Activated T-cell treated with anti-CD3 and anti-CD28 coated beads, Interleukin-2, amount 50 U/mL, for 4 hours (primary cell): ENCODE data around the gene CPNE6. TPM values are rescaled to one million over a fixed set of nuclear protein-coding genes. Genes with fewer than 3 reads are reported as not detected.
"Not testable (repeated sequence)": the region's sequence is repeated elsewhere in the genome, so short reads cannot be mapped to it uniquely, and the experiment has no call there.

ENCODE experiments used
- ATAC-seq, 2 donors: fragments of 200-7000 bp; cut with Tn5 transposase; one replicate each; pipeline ENCODE4 v1.10.0; 2021
- DNase-seq: peaks from one replicate; pipeline ENCODE4 v3.0.0-alpha.2; 2020
- H3K27me3 Mint-ChIP-seq: one replicate; pipeline ENCODE4 v1.8.0; 2021; ENCODE audit warnings: low read depth, mixed read lengths
- H3K36me3 Mint-ChIP-seq: one replicate; pipeline ENCODE4 v1.8.0; 2022; ENCODE audit warnings: mixed read lengths; ENCODE audit not compliant: insufficient read depth
- H3K4me1 Mint-ChIP-seq: one replicate; pipeline ENCODE4 v1.8.0; 2021; ENCODE audit warnings: low read depth, mixed read lengths
- H3K4me3 Mint-ChIP-seq: one replicate; pipeline ENCODE4 v1.8.0; 2021; ENCODE audit warnings: mild to moderate bottlenecking, moderate library complexity, mixed read lengths
- H3K9me3 Mint-ChIP-seq: one replicate; pipeline ENCODE4 v1.8.0; 2021; ENCODE audit warnings: mixed read lengths
- total RNA-seq, 3 donors: library from RNA; stranded (reverse); gene quantifications; one replicate each; pipeline ENCODE4 v1.2.1, GENCODE V29; 2021

The CPNE6 gene
- total RNA-seq, 3 donors from 2014 or later, result not detected

DNA sequence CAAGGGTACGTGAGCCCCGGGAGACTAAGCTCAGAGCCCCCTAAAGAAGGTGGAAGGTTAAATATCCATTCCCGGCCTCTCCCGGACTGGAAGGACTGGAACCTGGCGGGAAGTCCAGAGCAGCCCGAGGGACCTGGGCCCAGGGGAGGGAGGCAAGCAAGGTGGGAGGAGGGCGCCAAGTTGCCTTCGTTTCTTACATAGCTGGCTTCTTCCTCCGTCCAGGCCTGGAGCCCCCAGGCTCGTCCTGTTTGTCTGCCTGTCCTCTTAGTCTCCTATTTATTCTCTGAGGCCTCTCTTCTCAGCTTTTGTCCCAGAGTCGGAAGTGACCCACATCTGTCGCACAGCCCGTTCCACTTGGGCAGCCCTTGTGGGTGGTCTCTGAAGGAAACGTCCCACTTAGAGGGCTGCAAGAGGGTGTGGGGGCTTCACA lies 23.5 kb downstream of the CPNE6 start:
- Mint-ChIP-seq H3K27me3 (no peaks in the 10 kb centered on the region), H3K4me1 (peaks cover 29% of the 10 kb centered on the region), H3K4me3 (peak overlapping the region; percentile 97), H3K9me3 (no peaks in the 10 kb centered on the region), H3K36me3 (peaks cover 14% of the 10 kb centered on the region)
- DNase-seq (no peak), ATAC-seq (peak; percentile 6 to 8)

DNA sequence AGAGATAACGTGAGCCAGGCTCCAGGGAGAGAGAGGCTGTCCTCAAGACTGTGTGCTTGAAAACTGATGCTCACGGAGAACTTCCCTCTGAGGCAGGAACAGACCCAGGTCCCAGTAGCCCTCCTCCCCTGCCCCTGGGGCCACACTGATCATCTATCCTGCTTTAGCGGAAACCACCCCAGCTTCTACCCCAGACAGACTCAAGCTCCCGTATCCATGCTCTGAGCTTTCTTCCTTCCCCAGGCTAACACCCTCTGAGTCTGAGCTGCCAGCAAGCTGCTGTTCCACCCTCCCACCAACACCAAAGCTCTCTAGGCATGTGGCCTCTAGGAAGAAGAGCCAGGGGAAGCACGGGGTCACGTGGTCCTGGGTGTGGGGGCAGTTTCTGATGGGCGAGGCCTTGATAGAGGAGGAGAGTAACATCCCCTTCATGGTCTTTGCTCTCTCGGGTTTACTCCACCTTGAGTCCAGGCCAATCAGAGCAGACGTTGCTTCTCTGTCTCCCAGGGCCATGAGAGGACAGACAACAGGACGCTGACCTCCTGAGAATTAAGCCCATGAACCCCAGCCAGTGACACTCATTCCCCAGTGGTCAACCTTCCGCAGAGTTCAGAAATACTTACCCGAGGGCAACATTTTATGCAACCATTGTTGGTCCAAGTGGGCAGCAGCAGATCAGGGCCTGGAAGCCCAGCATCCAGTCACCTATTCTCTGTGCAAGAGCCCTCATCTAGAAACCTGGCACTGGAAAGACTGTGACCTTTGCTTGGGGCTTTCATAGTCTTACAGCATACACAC lies 24.1 kb downstream of the CPNE6 start:
- H3K9me3 Mint-ChIP-seq, result no peaks in the 10 kb centered on the region
- ATAC-seq (peak; percentile 20), DNase-seq (peak; percentile 35)
- H3K4me1 Mint-ChIP-seq, result peaks cover 27% of the 10 kb centered on the region
- H3K27me3 Mint-ChIP-seq, result no peaks in the 10 kb centered on the region
- peaks cover 14% of the 10 kb centered on the region for H3K36me3 Mint-ChIP-seq
- H3K4me3 Mint-ChIP-seq, result peak overlapping the region; percentile 97

DNA sequence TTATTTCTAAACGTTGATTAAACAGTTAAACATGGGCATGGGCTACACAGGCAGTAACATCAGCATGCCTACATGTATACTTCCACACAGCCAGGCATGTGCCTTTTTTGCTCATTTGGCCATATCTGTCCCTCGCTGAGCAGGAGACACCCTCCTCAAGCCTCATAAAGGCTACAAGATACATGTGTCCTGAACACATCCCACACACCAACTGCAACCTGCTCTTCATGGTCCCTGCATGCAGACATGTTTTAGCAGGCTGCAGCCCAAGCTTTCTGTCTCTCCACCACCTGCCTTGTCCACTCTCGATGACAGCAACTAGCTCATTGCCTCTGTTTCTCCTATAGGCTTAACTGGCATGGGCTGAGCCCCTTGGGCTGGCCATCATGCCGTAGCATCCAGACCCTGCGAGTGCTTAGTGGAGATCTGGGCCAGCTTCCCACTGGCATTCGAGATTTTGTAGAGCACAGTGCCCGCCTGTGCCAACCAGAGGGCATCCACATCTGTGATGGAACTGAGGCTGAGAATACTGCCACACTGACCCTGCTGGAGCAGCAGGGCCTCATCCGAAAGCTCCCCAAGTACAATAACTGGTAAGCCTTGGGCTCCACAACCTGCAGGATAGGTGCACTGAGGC lies 25.3 kb downstream of the CPNE6 start:
- Mint-ChIP-seq H3K9me3 (no peaks in the 10 kb centered on the region), H3K27me3 (no peaks in the 10 kb centered on the region)
- no peak for ATAC-seq

DNA sequence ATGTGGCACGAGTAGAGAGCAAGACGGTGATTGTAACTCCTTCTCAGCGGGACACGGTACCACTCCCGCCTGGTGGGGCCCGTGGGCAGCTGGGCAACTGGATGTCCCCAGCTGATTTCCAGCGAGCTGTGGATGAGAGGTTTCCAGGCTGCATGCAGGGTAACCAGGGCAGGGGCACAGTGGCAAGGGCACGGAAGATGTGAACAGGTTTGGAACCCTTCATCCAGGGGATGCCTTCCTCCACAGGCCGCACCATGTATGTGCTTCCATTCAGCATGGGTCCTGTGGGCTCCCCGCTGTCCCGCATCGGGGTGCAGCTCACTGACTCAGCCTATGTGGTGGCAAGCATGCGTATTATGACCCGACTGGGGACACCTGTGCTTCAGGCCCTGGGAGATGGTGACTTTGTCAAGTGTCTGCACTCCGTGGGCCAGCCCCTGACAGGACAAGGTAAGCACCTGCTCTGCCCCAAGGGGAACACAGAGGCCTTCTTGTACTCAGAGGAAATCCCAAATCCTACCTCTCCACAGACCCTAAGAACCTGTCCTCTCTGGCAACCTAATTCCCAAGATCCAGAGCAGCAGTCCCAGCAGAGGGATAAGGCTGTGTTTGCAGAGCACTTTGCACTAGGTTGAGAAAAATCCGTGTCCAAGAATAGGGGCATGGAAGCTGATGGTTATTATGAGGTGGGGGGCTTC lies 27.0 kb downstream of the CPNE6 start:
- Mint-ChIP-seq H3K36me3 (peaks cover 32% of the 10 kb centered on the region), H3K9me3 (no peaks in the 10 kb centered on the region), H3K4me1 (peaks cover 19% of the 10 kb centered on the region), H3K27me3 (no peaks in the 10 kb centered on the region), H3K4me3 (no peak overlapping the region)
- DNase-seq, result no peak
- ATAC-seq, result no peak

More for the DNA sequence above, 25.3 kb downstream of the CPNE6 start:
- peaks cover 24% of the 10 kb centered on the region for H3K4me1 Mint-ChIP-seq
- peaks cover 20% of the 10 kb centered on the region for H3K36me3 Mint-ChIP-seq
- DNase-seq, result no peak
- H3K4me3 Mint-ChIP-seq, result peak overlapping the region; percentile 48

DNA sequence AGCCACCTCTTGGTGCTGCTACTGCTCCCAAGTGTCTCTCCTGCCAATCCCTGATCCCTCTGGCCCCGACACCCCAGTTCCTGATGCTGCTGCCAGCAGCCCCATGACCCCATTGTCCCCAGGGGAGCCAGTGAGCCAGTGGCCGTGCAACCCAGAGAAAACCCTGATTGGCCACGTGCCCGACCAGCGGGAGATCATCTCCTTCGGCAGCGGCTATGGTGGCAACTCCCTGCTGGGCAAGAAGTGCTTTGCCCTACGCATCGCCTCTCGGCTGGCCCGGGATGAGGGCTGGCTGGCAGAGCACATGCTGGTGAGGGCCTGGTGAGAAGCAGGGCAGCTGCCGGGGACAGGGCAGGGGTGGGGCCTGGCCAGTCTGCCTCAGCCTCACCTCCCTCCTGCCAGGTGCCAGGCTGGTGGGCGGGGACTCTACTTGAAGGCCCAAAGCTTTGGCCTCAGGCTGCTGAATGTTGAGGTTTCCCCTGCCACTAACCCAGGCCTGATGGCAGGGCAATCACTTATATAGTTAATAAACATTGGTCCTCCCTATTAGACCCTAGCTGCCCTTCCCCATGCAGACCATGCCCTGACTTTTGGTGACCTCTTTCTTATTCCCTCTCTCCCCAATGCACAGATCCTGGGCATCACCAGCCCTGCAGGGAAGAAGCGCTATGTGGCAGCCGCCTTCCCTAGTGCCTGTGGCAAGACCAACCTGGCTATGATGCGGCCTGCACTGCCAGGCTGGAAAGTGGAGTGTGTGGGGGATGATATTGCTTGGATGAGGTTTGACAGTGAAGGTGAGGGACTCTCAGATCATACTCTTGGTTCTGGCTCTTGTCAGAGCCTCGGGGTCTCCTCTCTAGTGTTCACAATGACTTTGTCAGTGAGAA lies 27.8 kb downstream of the CPNE6 start:
- peaks cover 15% of the 10 kb centered on the region for H3K4me1 Mint-ChIP-seq
- no peak overlapping the region for H3K4me3 Mint-ChIP-seq
- no peaks in the 10 kb centered on the region for H3K9me3 Mint-ChIP-seq
- DNase-seq, result no peak
- H3K36me3 Mint-ChIP-seq, result peaks cover 39% of the 10 kb centered on the region
- ATAC-seq, result no peak
- no peaks in the 10 kb centered on the region for H3K27me3 Mint-ChIP-seq

DNA sequence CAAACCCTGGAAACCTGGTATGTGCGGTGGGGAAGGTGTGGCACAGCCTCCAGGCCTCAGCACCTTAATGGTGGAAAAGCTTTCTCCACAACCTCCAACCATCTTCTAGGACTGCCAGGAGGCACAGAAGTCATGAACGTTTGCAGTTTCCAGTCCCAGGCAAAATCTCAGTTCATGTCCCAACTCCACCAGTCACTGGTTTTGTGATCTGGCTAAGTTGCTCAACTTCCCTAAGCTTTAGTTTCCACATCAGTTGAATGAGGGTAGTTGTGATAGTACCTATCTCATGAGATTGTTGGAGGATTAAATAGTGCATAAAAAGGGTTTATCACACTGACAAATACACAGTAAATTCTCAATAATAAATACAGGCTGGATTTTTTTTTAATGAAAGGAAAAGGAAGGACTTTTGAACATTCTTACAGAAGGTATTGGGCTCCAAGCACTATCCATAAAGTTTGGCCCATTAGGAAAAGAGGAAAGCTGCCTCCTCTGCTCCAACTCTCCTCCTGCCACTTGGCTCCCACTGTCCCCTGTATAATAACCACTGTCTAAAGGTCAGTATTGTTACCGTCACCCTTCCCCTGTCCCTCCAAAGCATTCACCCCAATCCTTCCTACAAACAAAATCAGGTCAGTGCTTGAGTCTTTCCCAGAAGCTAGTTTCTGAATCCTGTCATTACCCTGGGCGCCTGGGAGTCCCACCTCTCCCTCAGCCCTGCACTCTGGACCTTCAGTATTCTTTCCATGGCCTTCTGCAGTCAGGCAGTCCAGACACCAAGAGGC lies 29.0 kb downstream of the CPNE6 start:
- ATAC-seq, result no peak
- Mint-ChIP-seq H3K9me3 (no peaks in the 10 kb centered on the region), H3K36me3 (peaks cover 44% of the 10 kb centered on the region), H3K4me1 (peaks cover 12% of the 10 kb centered on the region), H3K27me3 (no peaks in the 10 kb centered on the region), H3K4me3 (no peak overlapping the region)
- DNase-seq, result no peak

DNA sequence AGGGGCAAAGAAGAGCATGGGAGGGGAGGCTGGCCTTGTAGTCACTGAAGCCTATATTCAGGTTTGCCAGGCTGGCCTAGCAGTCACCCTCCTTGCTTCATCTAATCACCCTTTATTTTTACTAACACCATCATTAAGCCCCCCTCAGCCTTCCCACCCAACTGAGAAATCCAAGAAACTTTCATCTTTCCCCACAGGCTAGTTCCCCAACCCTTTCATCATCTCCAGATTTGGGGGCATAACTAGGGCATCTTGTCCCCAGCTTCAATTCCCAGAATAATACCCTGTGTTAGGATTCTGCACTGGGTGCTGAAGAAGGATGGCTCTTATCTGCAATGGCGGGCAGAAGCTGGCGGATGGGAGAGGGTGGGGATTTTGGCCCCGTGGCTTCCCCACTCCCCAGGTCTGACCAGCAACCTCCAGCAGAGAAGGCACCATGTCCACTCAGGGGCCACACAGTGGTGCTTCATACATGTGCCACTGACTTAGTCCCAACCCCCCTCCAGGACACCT lies 29.7 kb downstream of the CPNE6 start:
- no peaks in the 10 kb centered on the region for H3K9me3 Mint-ChIP-seq
- H3K36me3 Mint-ChIP-seq, result peaks cover 41% of the 10 kb centered on the region
- no peaks in the 10 kb centered on the region for H3K27me3 Mint-ChIP-seq
- DNase-seq, result no peak
- no peak overlapping the region for H3K4me3 Mint-ChIP-seq
- H3K4me1 Mint-ChIP-seq, result peaks cover 7% of the 10 kb centered on the region
- no peak for ATAC-seq

DNA sequence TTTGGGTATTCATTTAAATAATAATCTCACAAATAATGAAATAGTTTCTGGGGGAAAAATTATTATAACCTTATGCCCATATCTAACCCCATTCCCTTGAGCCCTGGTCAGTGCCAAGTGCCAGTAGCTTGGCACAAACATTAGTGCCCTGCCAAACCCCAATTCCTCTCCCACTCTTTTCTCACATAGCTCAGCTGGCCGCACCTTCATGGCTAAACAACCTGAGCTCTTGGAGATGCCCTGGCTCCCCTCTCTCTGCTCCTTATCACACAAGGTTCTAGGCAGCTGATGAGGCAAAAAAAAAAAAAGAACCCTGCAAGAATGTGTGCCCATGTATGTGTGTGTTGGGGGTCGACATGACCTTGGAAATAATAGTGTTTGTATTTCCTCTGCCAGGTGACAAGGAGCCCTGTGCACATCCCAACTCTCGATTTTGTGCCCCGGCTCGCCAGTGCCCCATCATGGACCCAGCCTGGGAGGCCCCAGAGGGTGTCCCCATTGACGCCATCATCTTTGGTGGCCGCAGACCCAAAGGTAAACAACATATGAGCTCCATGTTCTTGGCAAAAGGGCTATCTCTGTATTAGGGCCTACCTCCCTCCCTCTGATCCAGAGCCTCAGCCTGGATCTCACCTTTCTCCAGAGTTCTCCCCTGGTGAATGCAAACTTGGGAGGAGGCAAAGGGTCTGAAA lies 31.1 kb downstream of the CPNE6 start:
- no peaks in the 10 kb centered on the region for H3K27me3 Mint-ChIP-seq
- ATAC-seq (no peak), DNase-seq (no peak)
- H3K4me1 Mint-ChIP-seq, result peaks cover under 1% of the 10 kb centered on the region
- no peaks in the 10 kb centered on the region for H3K9me3 Mint-ChIP-seq
- H3K36me3 Mint-ChIP-seq, result peaks cover 34% of the 10 kb centered on the region
- no peak overlapping the region for H3K4me3 Mint-ChIP-seq

DNA sequence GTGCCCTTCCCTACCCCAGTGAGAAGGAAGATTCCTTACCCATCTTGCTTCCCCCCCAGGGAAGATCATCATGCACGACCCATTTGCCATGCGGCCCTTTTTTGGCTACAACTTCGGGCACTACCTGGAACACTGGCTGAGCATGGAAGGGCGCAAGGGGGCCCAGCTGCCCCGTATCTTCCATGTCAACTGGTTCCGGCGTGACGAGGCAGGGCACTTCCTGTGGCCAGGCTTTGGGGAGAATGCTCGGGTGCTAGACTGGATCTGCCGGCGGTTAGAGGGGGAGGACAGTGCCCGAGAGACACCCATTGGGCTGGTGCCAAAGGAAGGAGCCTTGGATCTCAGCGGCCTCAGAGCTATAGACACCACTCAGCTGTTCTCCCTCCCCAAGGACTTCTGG lies 32.1 kb downstream of the CPNE6 start:
- no peaks in the 10 kb centered on the region for H3K9me3 Mint-ChIP-seq
- H3K27me3 Mint-ChIP-seq, result no peaks in the 10 kb centered on the region
- no peak overlapping the region for H3K4me3 Mint-ChIP-seq
- ATAC-seq (no peak), DNase-seq (no peak)
- peaks cover 34% of the 10 kb centered on the region for H3K36me3 Mint-ChIP-seq
- peaks cover 4% of the 10 kb centered on the region for H3K4me1 Mint-ChIP-seq

DNA sequence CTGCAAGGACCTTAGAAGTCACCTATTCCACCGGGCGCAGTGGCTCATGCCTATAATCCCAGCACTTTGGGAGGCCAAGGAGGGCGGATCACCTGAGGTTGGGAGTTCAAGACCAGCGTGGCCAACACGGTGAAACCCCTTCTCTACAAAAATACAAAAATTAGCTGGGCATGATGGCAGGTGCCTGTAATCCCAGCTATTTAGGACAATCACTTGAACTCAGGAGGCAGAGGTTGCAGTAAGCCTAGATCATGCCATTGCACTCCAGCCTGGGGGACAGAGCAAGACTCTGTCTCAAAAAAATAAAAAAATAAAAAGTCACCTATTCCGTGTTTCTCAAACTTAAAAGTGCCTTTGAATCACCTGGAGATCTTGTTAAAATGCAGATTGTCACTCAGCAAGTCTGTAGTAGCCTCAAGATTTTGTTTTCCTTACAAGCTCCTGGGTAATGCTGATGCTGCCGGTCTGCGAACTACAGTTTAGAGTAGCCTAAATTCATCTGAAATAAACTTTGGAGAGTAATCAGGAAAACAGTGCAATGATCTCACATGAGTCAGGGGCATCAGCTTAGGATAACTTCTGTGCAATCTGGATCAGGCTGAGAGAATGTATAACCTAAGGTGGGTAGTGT lies 34.4 kb downstream of the CPNE6 start:
- H3K27me3 Mint-ChIP-seq, H3K4me3 Mint-ChIP-seq: not testable (repeated sequence)
- H3K36me3 Mint-ChIP-seq, result peaks cover 28% of the 10 kb centered on the region

DNA sequence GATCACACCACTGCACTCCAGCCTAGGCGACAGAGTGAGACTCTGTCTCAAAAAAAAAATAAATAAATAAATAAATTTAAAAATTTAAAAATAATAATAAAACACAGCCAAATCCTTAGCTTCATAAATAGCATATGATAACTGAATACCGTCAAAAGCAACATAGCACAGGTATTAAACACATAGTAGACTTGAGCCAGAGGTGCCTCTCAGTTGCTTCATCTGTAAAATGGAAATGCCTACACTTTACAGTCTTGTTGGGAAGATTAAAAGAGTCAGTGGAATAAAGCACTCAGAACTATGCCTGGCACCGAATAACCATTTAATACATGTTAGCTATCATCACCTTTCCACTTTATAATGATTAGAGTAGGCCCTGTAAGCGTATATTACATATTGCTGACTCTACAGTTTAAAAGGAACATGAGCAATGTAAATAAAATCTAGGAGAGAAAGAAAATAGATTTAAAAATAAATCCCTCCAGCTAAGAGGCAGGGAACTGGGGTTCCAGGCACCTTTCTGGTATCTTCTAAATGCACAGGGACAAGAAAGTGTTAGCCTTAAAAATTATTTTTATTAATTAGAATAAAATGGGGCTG lies 35.4 kb downstream of the CPNE6 start:
- DNase-seq, result no peak
- Mint-ChIP-seq H3K36me3 (peaks cover 25% of the 10 kb centered on the region), H3K9me3 (no peaks in the 10 kb centered on the region), H3K4me3 (no peak overlapping the region), H3K4me1 (peaks cover 17% of the 10 kb centered on the region), H3K27me3 (no peaks in the 10 kb centered on the region)
- ATAC-seq, result no peak

More for the DNA sequence above, 34.4 kb downstream of the CPNE6 start:
- peaks cover 17% of the 10 kb centered on the region for H3K4me1 Mint-ChIP-seq
- DNase-seq, H3K9me3 Mint-ChIP-seq, ATAC-seq: not testable (repeated sequence)

DNA sequence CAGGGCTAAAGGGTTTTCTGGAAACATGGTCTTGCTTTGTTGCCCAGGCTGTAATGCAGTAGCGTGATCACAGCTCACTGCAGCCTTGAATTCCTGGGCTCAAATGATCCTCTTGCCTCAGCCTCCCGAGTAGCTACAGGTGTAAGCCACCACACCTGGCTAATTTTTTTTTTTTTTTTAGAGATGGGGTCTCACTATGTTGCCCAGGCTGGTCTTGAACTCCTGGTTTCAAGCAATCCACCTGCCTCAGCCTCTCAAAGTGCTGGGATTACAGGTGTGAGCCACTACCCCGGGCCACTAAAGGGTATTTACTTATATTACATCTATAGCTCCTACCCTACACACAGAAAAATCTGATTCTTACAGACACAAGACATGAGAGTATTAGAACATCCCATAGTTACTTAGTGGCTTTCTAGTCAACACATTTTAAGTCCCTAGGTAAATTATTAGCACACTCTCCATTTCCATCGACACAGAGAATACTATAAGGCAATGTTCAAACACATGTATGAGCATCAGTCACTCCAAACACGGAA lies 37.0 kb downstream of the CPNE6 start:
- Mint-ChIP-seq H3K36me3 (peaks cover 12% of the 10 kb centered on the region), H3K4me3 (peak overlapping the region; percentile 52), H3K9me3 (no peaks in the 10 kb centered on the region), H3K27me3 (no peaks in the 10 kb centered on the region), H3K4me1 (peaks cover 17% of the 10 kb centered on the region)
- no peak for ATAC-seq
- no peak for DNase-seq
